Activated CD4-positive, alpha-beta T cell treated with anti-CD3 and anti-CD28 coated beads, Interleukin-2, amount 10 ng/mL, durations not matched to agents 24 days and 14 days (primary cell): Measurements from ENCODE around the gene USP6NL. TPM values are rescaled to one million over a fixed set of nuclear protein-coding genes. Genes with fewer than 3 reads are reported as not detected.
A peak's percentile ranks its signal among the peaks of the same experiment; 100 is the strongest.

Experiments used
- DNase-seq: peaks from one replicate; pipeline ENCODE4 v3.0.0; 2022
- H3K27ac Mint-ChIP-seq: one replicate; pipeline ENCODE4 v1.8.0; 2022; ENCODE audit warnings: mild to moderate bottlenecking, mixed read lengths
- H3K27me3 Mint-ChIP-seq: one replicate; pipeline ENCODE4 v1.8.0; 2022; ENCODE audit warnings: mixed read lengths
- H3K36me3 Mint-ChIP-seq: one replicate; pipeline ENCODE4 v1.8.0; 2022; ENCODE audit warnings: low read depth, mild to moderate bottlenecking, mixed read lengths
- H3K4me1 Mint-ChIP-seq: one replicate; pipeline ENCODE4 v1.8.0; 2021; ENCODE audit warnings: mixed read lengths
- H3K4me3 Mint-ChIP-seq: one replicate; pipeline ENCODE4 v1.8.0; 2022; ENCODE audit warnings: mild to moderate bottlenecking, moderate library complexity, mixed read lengths
- H3K9me3 Mint-ChIP-seq: one replicate; pipeline ENCODE4 v1.8.0; 2021; ENCODE audit warnings: mixed read lengths
- intact Hi-C: fragments of 100-400 bp; cut with micrococcal nuclease; formaldehyde crosslinking; loops from one replicate; pipeline ENCODE4 v1.15.1; 2023
- total RNA-seq: library from RNA; stranded (reverse); gene quantifications from 2 replicates; pipeline ENCODE4 v1.2.3, GENCODE V29; 2022

USP6NL gene
- total RNA-seq, 1 donor from 2014 or later = 0.84 TPM

GRCh38 chr10:11610166-11610825 lies 1.2 kb downstream of the USP6NL start:
- no peak for DNase-seq
- Mint-ChIP-seq H3K4me3 (peak overlapping the region; percentile 82), H3K27me3 (peaks cover 58% of the 10 kb centered on the region), H3K27ac (no peak overlapping the region), H3K9me3 (no peaks in the 10 kb centered on the region), H3K36me3 (peaks cover 2% of the 10 kb centered on the region), H3K4me1 (peaks cover 21% of the 10 kb centered on the region)
- intact Hi-C loops = loop anchor here (2.0 to 5.0 kb wide), 4 partner anchors 31 to 102 kb away; no protein-coding TSS in a partner anchor

DNA sequence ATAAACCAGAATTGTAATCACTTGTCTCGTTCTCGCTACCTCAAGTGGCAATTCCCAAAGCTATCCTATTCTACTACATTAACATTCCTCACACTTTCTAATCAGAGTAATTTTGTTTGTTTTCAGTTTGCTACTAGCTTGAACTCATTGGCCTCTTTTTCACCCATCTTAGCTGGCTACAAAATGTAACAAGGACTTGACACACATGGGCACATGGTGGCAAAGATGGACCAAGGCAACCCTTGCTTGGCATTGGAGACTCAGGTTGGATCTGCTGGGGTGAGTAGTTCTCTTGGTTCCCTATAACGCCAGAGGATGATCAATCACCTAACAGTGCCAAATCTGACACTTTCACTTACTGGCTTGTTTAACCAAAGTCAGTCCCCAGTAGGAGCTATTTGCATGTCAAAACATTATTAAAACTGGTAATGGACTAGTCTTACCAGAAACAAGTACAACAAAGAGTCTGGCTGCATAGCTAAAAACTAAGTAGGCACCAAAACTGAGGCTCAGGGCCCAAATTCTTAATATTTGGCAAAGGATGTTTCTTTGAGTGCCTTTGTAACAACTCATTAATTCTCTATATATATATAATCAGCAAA lies 1.9 kb downstream of the USP6NL start:
- intact Hi-C loops = loop anchor here (2.0 to 5.0 kb wide), 4 partner anchors 31 to 103 kb away; no protein-coding TSS in a partner anchor
- Mint-ChIP-seq H3K27ac (no peak overlapping the region), H3K4me3 (no peak overlapping the region), H3K27me3 (peaks cover 54% of the 10 kb centered on the region), H3K36me3 (peaks cover 2% of the 10 kb centered on the region), H3K4me1 (peaks cover 23% of the 10 kb centered on the region), H3K9me3 (no peaks in the 10 kb centered on the region)
- DNase-seq = no peak

DNA sequence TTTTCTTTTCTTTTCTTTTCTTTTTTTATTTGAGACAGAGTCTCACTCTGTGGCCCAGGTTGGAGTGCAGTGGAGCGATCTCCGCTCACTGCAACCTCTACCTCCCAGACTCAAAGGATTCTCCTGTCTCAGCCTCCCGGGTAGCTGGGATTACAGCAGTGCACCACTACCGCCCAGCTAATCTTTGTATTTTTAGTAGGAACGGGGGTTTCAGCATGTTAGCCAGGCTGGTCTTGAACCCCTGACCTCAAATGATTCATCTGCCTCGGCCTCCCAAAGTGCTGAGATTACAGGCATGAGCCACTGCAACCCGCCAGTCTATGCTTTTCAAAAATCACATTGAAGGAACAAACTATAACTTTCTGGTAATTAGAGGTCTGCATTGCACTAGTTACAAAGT lies 2.4 kb downstream of the USP6NL start:
- no peak overlapping the region for H3K4me3 Mint-ChIP-seq
- no peaks in the 10 kb centered on the region for H3K9me3 Mint-ChIP-seq
- H3K36me3 Mint-ChIP-seq = peaks cover 2% of the 10 kb centered on the region
- peaks cover 25% of the 10 kb centered on the region for H3K4me1 Mint-ChIP-seq
- H3K27me3 Mint-ChIP-seq = peaks cover 48% of the 10 kb centered on the region
- intact Hi-C loops = no loop called here
- H3K27ac Mint-ChIP-seq = no peak overlapping the region
- no peak for DNase-seq

GRCh38 chr10:11608159-11609013 lies 3.1 kb downstream of the USP6NL start:
- intact Hi-C loops = no loop called here
- no peak for DNase-seq
- H3K9me3 Mint-ChIP-seq = no peaks in the 10 kb centered on the region
- H3K36me3 Mint-ChIP-seq = peaks cover 2% of the 10 kb centered on the region
- H3K27me3 Mint-ChIP-seq = peaks cover 43% of the 10 kb centered on the region
- H3K4me3 Mint-ChIP-seq = no peak overlapping the region
- H3K4me1 Mint-ChIP-seq = peaks cover 25% of the 10 kb centered on the region
- no peak overlapping the region for H3K27ac Mint-ChIP-seq

GRCh38 chr10:11605807-11606408 lies 5.5 kb downstream of the USP6NL start:
- Mint-ChIP-seq H3K27me3 (peaks cover 29% of the 10 kb centered on the region), H3K36me3 (no peaks in the 10 kb centered on the region), H3K4me1 (peaks cover 19% of the 10 kb centered on the region), H3K9me3 (no peaks in the 10 kb centered on the region), H3K27ac (no peak overlapping the region), H3K4me3 (no peak overlapping the region)
- intact Hi-C loops = no loop called here
- no peak for DNase-seq

DNA sequence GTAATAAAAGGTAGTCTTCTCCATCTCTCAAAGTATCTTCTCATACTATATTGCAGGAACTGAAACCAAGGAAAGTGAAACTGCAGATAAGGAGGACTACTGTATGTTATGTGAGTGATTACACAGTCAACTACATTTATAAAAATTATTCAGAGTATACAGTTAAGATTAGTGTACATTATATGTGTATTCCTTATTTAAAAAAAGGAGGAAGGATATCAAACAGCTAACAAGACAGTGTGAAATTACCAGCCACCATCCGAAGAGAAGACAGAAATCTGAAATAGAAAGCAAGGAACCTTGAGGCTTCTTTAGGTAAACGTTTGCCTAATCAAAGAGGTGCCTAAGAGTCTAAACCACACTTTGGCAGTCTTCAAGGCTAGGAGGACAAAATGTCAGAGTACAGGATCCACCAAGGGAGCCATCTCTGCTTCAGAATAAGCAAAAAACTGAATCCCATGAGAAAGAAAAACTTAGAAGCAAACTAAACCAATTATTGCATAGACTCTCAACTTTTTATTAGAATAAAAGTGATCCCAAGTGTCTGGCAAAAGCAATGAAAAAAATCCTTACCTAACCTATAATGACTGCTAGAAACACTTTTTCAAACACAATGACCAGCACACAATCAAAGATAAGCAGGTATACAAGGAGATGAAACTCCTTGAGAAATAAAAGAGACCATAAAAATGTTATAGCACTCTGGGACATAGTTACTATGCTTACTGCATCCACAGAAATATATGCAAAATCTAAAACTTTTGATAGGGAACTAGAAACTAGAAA lies 6.4 kb downstream of the USP6NL start:
- intact Hi-C loops = no loop called here
- no peak for DNase-seq
- peak overlapping the region; percentile 28 for H3K4me3 Mint-ChIP-seq
- H3K36me3 Mint-ChIP-seq = no peaks in the 10 kb centered on the region
- no peaks in the 10 kb centered on the region for H3K9me3 Mint-ChIP-seq
- no peak overlapping the region for H3K27ac Mint-ChIP-seq
- peaks cover 13% of the 10 kb centered on the region for H3K4me1 Mint-ChIP-seq
- H3K27me3 Mint-ChIP-seq = peaks cover 23% of the 10 kb centered on the region

DNA sequence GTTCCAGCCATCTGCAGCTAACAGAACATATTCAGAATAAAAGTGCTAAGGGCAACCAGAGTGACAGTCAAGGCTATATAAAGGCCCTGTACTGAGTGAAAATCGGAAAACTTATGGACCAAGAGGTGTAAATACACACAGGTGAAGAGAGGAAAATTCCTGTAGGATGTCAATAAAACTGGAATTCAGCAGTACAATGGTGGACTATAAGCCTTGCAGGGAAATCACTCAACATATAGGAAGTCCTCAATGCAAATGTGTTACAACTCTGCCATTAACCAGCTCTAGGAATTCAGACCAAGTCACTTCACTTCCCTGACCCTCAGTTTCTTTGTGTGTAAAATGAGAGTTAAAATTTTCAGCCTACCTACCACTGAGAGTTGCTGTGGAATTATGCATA lies 7.7 kb downstream of the USP6NL start:
- no peak for DNase-seq
- Mint-ChIP-seq H3K4me1 (peaks cover 11% of the 10 kb centered on the region), H3K27me3 (peaks cover 15% of the 10 kb centered on the region), H3K9me3 (no peaks in the 10 kb centered on the region), H3K4me3 (no peak overlapping the region), H3K36me3 (no peaks in the 10 kb centered on the region), H3K27ac (no peak overlapping the region)
- intact Hi-C loops = no loop called here

- intact Hi-C loops = no loop called here
- peaks cover 9% of the 10 kb centered on the region for H3K4me1 Mint-ChIP-seq
- no peaks in the 10 kb centered on the region for H3K36me3 Mint-ChIP-seq
- H3K4me3 Mint-ChIP-seq = no peak overlapping the region
- no peak for DNase-seq
- H3K9me3 Mint-ChIP-seq = no peaks in the 10 kb centered on the region
- H3K27ac Mint-ChIP-seq = no peak overlapping the region
- peaks cover 10% of the 10 kb centered on the region for H3K27me3 Mint-ChIP-seq
These were observed 8.4 kb downstream of the USP6NL start for GRCh38 chr10:11602919-11603523.

DNA sequence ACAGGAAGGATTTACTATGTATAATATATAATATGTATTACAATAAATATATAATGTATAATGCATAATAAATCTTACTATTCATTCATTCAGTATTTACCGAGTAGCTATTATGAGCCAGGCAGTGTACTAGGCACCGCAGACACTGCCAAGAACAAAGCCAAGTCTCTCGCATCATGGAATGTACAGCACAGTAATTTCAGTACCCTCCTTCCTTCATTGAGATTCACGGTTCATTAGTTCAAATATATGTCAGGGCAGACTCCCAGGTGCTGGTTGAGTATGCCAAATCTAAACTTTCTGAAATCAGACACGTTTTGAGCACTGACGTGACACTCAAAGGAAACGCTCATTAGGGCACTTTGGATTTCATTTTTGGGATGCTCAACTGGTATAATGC lies 9.1 kb downstream of the USP6NL start:
- Mint-ChIP-seq H3K27ac (no peak overlapping the region), H3K9me3 (no peaks in the 10 kb centered on the region), H3K36me3 (no peaks in the 10 kb centered on the region), H3K4me1 (peaks cover 9% of the 10 kb centered on the region), H3K4me3 (no peak overlapping the region), H3K27me3 (peaks cover 12% of the 10 kb centered on the region)
- intact Hi-C loops = no loop called here
- DNase-seq = no peak

DNA sequence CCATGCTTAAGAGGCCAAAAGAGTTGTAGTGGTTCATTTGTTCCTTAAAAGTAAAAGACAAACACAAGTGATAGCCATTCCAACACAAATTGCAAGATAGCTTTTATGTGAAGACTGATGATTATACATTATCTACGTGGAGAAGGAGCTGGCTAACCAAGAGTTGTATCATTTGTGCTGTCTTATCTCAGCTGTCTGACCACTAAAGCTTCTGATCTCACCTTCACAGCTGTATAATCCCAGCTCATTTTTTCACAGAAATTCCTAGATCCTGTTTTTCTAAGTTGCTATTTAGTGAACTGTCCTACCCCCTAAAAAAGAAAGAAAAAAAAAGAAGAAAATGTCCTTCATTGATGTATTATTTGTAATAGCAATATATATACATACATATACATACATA lies 9.8 kb downstream of the USP6NL start:
- Mint-ChIP-seq H3K9me3 (no peaks in the 10 kb centered on the region), H3K27me3 (peaks cover 12% of the 10 kb centered on the region), H3K4me1 (peaks cover 9% of the 10 kb centered on the region), H3K4me3 (no peak overlapping the region), H3K36me3 (no peaks in the 10 kb centered on the region), H3K27ac (no peak overlapping the region)
- DNase-seq = no peak
- intact Hi-C loops = no loop called here

- intact Hi-C loops = no loop called here
- peaks cover 6% of the 10 kb centered on the region for H3K4me1 Mint-ChIP-seq
- no peak overlapping the region for H3K27ac Mint-ChIP-seq
These were observed 11.2 kb downstream of the USP6NL start for GRCh38 chr10:11600280-11600679.

DNA sequence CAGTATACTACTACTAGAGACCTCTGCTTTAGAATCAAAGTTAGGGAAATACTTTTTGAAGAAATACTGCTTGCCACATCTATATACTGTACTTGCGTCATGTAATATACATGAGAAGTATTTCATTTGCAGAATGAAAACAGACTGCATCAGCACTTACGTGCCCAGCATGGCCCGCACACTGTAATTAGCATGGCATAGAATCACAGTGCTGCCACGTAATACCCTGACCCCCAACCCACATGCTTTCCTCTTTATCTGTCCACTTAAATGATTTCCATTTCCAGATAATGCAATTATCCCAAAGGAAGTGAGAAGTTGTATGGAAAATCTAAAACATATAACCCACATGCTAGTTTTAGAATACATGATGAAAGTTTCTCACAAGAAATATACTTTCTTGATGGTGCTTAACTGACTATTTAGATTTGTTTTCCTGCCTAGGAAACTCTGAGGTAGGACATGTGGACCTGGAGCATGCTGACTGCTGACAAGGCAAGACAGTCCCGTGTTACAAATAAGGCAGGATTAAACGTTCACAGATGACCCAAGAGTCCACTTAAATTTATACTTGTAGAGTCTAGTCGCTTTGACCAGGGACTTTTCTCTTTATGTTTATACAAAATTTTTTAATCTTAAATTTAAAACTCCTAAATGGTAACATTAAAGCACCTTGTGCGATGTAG lies 12.6 kb downstream of the USP6NL start:
- intact Hi-C loops = no loop called here
- H3K27ac Mint-ChIP-seq = no peak overlapping the region
- H3K27me3 Mint-ChIP-seq = peaks cover 13% of the 10 kb centered on the region
- H3K36me3 Mint-ChIP-seq = no peaks in the 10 kb centered on the region
- no peak overlapping the region for H3K4me3 Mint-ChIP-seq
- no peak for DNase-seq
- H3K9me3 Mint-ChIP-seq = no peaks in the 10 kb centered on the region
- H3K4me1 Mint-ChIP-seq = peaks cover 2% of the 10 kb centered on the region

More at GRCh38 chr10:11600280-11600679, 11.2 kb downstream of the USP6NL start:
- H3K36me3 Mint-ChIP-seq = no peaks in the 10 kb centered on the region
- H3K9me3 Mint-ChIP-seq = no peaks in the 10 kb centered on the region
- no peak for DNase-seq
- H3K4me3 Mint-ChIP-seq = no peak overlapping the region
- peaks cover 13% of the 10 kb centered on the region for H3K27me3 Mint-ChIP-seq
